ENCODE measurements around the gene REEP5. TPM values are rescaled to one million over a fixed set of nuclear protein-coding genes. Genes with fewer than 3 reads are reported as not detected.
"Not testable (repeated sequence)": the region's sequence is repeated elsewhere in the genome, so short reads cannot be mapped to it uniquely, and the experiment has no call there.

The REEP5 gene
- 52.0 TPM for total RNA-seq

- ATAC-seq, result peak; percentile 93
Measured at GRCh38 chr5:112921833-112922817, at the start of gene REEP5. TSS of gene REEP5 (minus strand) at chr5:112922227. CDS start at chr5:112922190, 37 bp downstream.

GRCh38 chr5:112971276-112971675, 49.2 kb upstream of the REEP5 start:
- no peak for ATAC-seq

- ATAC-seq, result no peak
Measured at GRCh38 chr5:112968411-112969106, 46.5 kb upstream of the REEP5 start.

GRCh38 chr5:112967520-112968083, 45.6 kb upstream of the REEP5 start:
- ATAC-seq, result no peak

GRCh38 chr5:112965733-112966306, 43.8 kb upstream of the REEP5 start:
- ATAC-seq, result no peak

DNA sequence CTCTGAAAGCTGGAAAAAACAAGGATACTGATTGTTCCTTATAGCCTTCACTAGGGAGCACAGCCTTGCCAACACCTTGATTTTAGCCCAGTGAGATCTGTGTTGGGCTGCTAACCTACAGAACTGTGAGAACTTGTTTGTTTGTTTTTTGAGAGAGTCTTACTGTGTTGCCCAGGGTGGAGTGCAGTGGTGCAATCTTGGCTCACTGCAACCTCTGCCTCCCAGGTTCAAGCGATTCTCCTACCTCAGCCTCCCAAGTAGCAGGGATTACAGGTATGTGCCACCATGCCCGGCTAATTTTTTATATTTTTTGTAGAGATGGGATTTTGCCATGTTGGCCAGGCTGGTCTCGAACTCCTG, 41.3 kb upstream of the REEP5 start:
- ATAC-seq, result not testable (repeated sequence)

- ATAC-seq, result no peak
Measured at GRCh38 chr5:112960863-112961504, 39.0 kb upstream of the REEP5 start.

- no peak for ATAC-seq
Measured at GRCh38 chr5:112960315-112960714, 38.3 kb upstream of the REEP5 start.

GRCh38 chr5:112959872-112960271, 37.8 kb upstream of the REEP5 start:
- peak; percentile 28 for ATAC-seq

GRCh38 chr5:112958093-112959088, 36.4 kb upstream of the REEP5 start:
- peak; percentile 95 for ATAC-seq

GRCh38 chr5:112957036-112957808, 35.2 kb upstream of the REEP5 start:
- ATAC-seq, result no peak

DNA sequence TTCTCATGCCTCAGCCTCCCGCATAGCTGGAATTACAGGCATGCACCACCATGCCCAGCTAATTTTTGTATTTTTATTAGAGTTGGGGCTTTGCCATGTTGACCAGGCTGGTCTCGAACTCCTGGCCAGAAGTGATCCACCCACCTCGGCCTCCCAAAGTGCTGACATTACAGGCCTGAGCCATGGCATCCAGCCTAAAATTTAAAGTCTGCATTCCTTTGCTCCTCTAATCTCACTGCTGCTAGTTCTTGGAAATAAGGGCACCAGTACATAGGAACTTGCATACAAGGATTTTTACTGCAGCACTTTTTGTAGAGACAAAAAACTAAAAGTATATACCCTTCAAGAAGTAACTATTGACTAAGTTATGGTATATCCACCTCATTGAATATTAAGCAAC, 34.6 kb upstream of the REEP5 start:
- ATAC-seq, result no peak

GRCh38 chr5:112951124-112951702, 29.2 kb upstream of the REEP5 start:
- ATAC-seq, result no peak

DNA sequence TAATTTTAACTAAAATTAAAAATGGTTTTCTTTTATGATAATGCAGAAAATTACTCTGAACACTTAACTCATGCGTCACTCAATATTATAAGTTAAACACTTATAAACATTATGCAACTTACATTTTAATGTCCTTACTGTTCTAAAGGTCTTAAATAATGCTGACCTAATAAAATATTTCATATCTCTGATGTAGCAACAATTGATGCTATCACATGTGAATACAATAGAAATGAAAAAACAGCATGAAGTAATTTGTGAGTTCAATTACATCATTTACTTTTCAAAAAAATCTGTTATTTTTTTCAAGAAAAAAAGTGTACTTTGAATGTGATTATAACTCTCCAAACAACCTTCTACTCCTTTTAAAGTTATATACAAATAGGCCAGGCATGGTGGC, 26.4 kb upstream of the REEP5 start:
- no peak for ATAC-seq

GRCh38 chr5:112940670-112941069, 18.6 kb upstream of the REEP5 start:
- no peak for ATAC-seq

GRCh38 chr5:112938286-112938685, 16.3 kb upstream of the REEP5 start:
- no peak for ATAC-seq

GRCh38 chr5:112935675-112936074, 13.6 kb upstream of the REEP5 start:
- ATAC-seq, result no peak

- no peak for ATAC-seq
Measured at GRCh38 chr5:112934366-112934663, 12.3 kb upstream of the REEP5 start.

DNA sequence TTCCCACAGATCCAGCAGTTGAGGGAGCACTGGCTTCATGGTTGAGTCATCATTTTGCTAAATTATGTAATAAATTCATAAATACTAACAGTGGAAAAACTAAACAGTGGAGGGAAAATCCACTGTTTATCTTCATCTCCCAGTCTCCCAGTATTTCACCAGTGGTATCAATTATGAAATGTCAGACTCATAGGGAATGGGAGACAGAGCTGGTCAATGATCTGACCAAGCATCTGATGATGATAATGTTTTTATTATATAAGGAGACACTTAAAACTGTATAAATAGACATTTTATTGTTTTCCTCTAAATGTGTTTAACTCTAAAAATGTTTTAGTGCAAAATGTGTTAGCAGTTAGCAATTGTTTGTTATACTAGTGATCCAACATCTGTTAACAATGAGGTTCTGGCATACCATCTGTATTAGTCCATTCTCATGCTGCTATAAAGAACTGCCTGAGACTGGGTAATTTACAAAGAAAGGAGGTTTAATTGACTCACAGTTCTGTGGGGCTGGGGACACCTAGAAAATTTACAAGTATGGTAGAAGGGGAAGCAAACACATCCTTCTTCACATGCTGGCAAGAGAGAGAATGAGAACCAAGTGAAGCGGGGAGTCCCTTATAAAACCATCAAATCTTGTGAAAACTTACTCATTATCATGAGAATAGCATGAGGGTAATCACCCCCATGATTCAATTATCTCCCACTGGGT, 11.8 kb upstream of the REEP5 start:
- ATAC-seq, result no peak

- no peak for ATAC-seq
Measured at GRCh38 chr5:112933105-112933504, 11.1 kb upstream of the REEP5 start.
